ENCODE data around the gene SMG9. TPM values are rescaled to one million over a fixed set of nuclear protein-coding genes. Genes with fewer than 3 reads are reported as not detected.
A peak's percentile ranks its signal among the peaks of the same experiment; 100 is the strongest.

SMG9 gene
- total and polyA plus RNA-seq, 2 donors (not counting 1 experiment from before 2014, with no cell fraction given): 6.0 to 6.1 TPM

- no peaks in the 10 kb centered on the region for H3K9me3 ChIP-seq (ENCODE audit: control insufficient read depth, insufficient read depth, low read depth, low read length)
- H2AFZ ChIP-seq (ENCODE audit: low read length): no peak overlapping the region
- TF ChIP-seq CTCF (conservative IDR thresholded peaks at IDR 0.05 in 1 of 2, IDR thresholded peaks at IDR 0.05 in 1 of 2; ENCODE audit: low read depth in 1 of 2, low read length in 2 of 2) (no peak), EZH2 (IDR thresholded peaks at IDR 0.05; ENCODE audit: low read length, missing control alignments) (no peak)
- H4K20me1 ChIP-seq (ENCODE audit: control insufficient read depth, extremely low read depth, insufficient read depth, low read length): no peaks in the 10 kb centered on the region
- no peaks in the 10 kb centered on the region for H3K79me2 ChIP-seq (ENCODE audit: control insufficient read depth, insufficient read depth, low read length)
- H3K27ac ChIP-seq (ENCODE audit: insufficient read depth, low read length): no peak overlapping the region
- no peak overlapping the region for H3K4me3 ChIP-seq (replicated peaks in 1 of 4; ENCODE audit: control extremely low read depth in 1 of 4, insufficient read depth in 1 of 4, low read depth in 3 of 4, low read length in 4 of 4)
- DNase-seq (ENCODE audit: low read depth in 2 of 2): no peak
- H3K27me3 ChIP-seq (ENCODE audit: control insufficient read depth, insufficient read depth, low read length): no peaks in the 10 kb centered on the region
- H3K4me2 ChIP-seq (ENCODE audit: extremely low read depth, insufficient read depth, low read length): no peak overlapping the region
- peaks cover 7% of the 10 kb centered on the region for H3K4me1 ChIP-seq (ENCODE audit: control insufficient read depth, extremely low read depth, insufficient read depth, low read length)
- H3K9ac ChIP-seq (ENCODE audit: insufficient read depth, low read length): no peak overlapping the region
- peaks cover 40% of the 10 kb centered on the region for H3K36me3 ChIP-seq (ENCODE audit: control insufficient read depth, insufficient read depth, low read length)
Measured at GRCh38 chr19:43739439-43740235, 15.1 kb downstream of the SMG9 start.

- DNase-seq (ENCODE audit: low read depth in 2 of 2): peak in 1 of 2 donors; percentile 33
- H3K9me3 ChIP-seq (ENCODE audit: control insufficient read depth, insufficient read depth, low read depth, low read length): no peaks in the 10 kb centered on the region
- no peak overlapping the region for H3K27ac ChIP-seq (ENCODE audit: insufficient read depth, low read length)
Measured at GRCh38 chr19:43738780-43739211, 16.0 kb downstream of the SMG9 start.

GRCh38 chr19:43735957-43736356 is 18.8 kb downstream of the SMG9 start:
- peak in 1 of 2 donors; percentile 41 for DNase-seq (ENCODE audit: low read depth in 2 of 2)
- peaks cover 4% of the 10 kb centered on the region for H3K4me1 ChIP-seq (ENCODE audit: control insufficient read depth, extremely low read depth, insufficient read depth, low read length)
- no peaks in the 10 kb centered on the region for H3K79me2 ChIP-seq (ENCODE audit: control insufficient read depth, insufficient read depth, low read length)
- H3K27me3 ChIP-seq (ENCODE audit: control insufficient read depth, insufficient read depth, low read length): no peaks in the 10 kb centered on the region
- H3K9ac ChIP-seq (ENCODE audit: insufficient read depth, low read length): no peak overlapping the region
- no peaks in the 10 kb centered on the region for H3K9me3 ChIP-seq (ENCODE audit: control insufficient read depth, insufficient read depth, low read depth, low read length)
- H2AFZ ChIP-seq (ENCODE audit: low read length): no peak overlapping the region
- H3K4me2 ChIP-seq (ENCODE audit: extremely low read depth, insufficient read depth, low read length): no peak overlapping the region
- TF ChIP-seq CTCF (conservative IDR thresholded peaks at IDR 0.05 in 1 of 2, IDR thresholded peaks at IDR 0.05 in 1 of 2; ENCODE audit: low read depth in 1 of 2, low read length in 2 of 2) (no peak), EZH2 (IDR thresholded peaks at IDR 0.05; ENCODE audit: low read length, missing control alignments) (no peak)
- peaks cover 38% of the 10 kb centered on the region for H3K36me3 ChIP-seq (ENCODE audit: control insufficient read depth, insufficient read depth, low read length)
- no peak overlapping the region for H3K4me3 ChIP-seq (replicated peaks in 1 of 4; ENCODE audit: control extremely low read depth in 1 of 4, insufficient read depth in 1 of 4, low read depth in 3 of 4, low read length in 4 of 4)
- no peaks in the 10 kb centered on the region for H4K20me1 ChIP-seq (ENCODE audit: control insufficient read depth, extremely low read depth, insufficient read depth, low read length)
- peak overlapping the region; percentile 28 for H3K27ac ChIP-seq (ENCODE audit: insufficient read depth, low read length)

More at GRCh38 chr19:43738780-43739211, 16.0 kb downstream of the SMG9 start:
- no peak overlapping the region for H2AFZ ChIP-seq (ENCODE audit: low read length)
- no peaks in the 10 kb centered on the region for H3K27me3 ChIP-seq (ENCODE audit: control insufficient read depth, insufficient read depth, low read length)
- peaks cover 34% of the 10 kb centered on the region for H3K36me3 ChIP-seq (ENCODE audit: control insufficient read depth, insufficient read depth, low read length)
- no peak overlapping the region for H3K4me3 ChIP-seq (replicated peaks in 1 of 4; ENCODE audit: control extremely low read depth in 1 of 4, insufficient read depth in 1 of 4, low read depth in 3 of 4, low read length in 4 of 4)
- TF ChIP-seq CTCF (conservative IDR thresholded peaks at IDR 0.05 in 1 of 2, IDR thresholded peaks at IDR 0.05 in 1 of 2; ENCODE audit: low read depth in 1 of 2, low read length in 2 of 2) (no peak), EZH2 (IDR thresholded peaks at IDR 0.05; ENCODE audit: low read length, missing control alignments) (no peak)
- H3K79me2 ChIP-seq (ENCODE audit: control insufficient read depth, insufficient read depth, low read length): no peaks in the 10 kb centered on the region
- H3K4me2 ChIP-seq (ENCODE audit: extremely low read depth, insufficient read depth, low read length): no peak overlapping the region
- H3K9ac ChIP-seq (ENCODE audit: insufficient read depth, low read length): no peak overlapping the region
- H4K20me1 ChIP-seq (ENCODE audit: control insufficient read depth, extremely low read depth, insufficient read depth, low read length): no peaks in the 10 kb centered on the region
- H3K4me1 ChIP-seq (ENCODE audit: control insufficient read depth, extremely low read depth, insufficient read depth, low read length): peaks cover 7% of the 10 kb centered on the region

All from fibroblast of lung (primary cell).